LNCaP clone FGC (cell line): Measurements from ENCODE around the gene GOLGA6A.
"Not testable (repeated sequence)": the region's sequence is repeated elsewhere in the genome, so short reads cannot be mapped to it uniquely, and the experiment has no call there.

Experiments used
- DNase-seq: peaks from one replicate; pipeline ENCODE4 v3.0.0-alpha.2; 2011; ENCODE audit warnings: low read depth
- H3K4me3 ChIP-seq: 2 replicates; pipeline ENCODE4 v1.5.1; 2011; ENCODE audit warnings: mild to moderate bottlenecking, low read depth, low read length, control low read depth
- TF ChIP-seq, protein P1 (sequence below): IDR thresholded peaks from 2 replicates; pipeline ENCODE4 v1.5.1; 2012; ENCODE audit warnings: mild to moderate bottlenecking; ENCODE audit not compliant: control insufficient read depth, insufficient read depth; ENCODE audit errors: extremely low read depth

Gene GOLGA6A

DNA sequence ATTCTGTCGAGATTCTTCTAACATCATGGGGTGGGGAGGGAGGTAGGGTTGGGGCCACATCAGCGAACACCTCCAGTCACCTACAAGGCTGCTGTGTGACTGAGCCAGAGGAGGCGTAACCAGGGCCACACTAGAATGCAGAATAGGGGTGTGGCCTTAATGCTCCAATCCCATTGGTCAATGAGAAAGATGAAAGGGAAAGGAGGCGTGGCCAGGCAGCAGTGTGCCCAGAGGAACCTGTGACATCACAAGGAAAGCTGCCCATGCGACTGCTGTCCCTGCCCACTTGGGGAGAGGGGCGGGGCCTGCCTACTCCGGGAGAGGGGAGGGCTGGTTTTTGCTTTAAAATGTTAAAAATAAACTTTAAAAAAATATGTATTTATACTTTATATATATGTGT, at the start of gene GOLGA6A:
GOLGA6A (minus strand) TSS at position 101 of the 400 bp plus-strand sequence; CDS start at position 60, 41 bp downstream.
- not testable (repeated sequence) for DNase-seq, H3K4me3 ChIP-seq

- no peak for DNase-seq
- TF ChIP-seq, protein P1, sequence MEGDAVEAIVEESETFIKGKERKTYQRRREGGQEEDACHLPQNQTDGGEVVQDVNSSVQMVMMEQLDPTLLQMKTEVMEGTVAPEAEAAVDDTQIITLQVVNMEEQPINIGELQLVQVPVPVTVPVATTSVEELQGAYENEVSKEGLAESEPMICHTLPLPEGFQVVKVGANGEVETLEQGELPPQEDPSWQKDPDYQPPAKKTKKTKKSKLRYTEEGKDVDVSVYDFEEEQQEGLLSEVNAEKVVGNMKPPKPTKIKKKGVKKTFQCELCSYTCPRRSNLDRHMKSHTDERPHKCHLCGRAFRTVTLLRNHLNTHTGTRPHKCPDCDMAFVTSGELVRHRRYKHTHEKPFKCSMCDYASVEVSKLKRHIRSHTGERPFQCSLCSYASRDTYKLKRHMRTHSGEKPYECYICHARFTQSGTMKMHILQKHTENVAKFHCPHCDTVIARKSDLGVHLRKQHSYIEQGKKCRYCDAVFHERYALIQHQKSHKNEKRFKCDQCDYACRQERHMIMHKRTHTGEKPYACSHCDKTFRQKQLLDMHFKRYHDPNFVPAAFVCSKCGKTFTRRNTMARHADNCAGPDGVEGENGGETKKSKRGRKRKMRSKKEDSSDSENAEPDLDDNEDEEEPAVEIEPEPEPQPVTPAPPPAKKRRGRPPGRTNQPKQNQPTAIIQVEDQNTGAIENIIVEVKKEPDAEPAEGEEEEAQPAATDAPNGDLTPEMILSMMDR: no peak
Observed at GRCh38 chr15:74131628-74132413, 49.5 kb upstream of the GOLGA6A start.

GRCh38 chr15:74130849-74131627, 48.7 kb upstream of the GOLGA6A start:
- TF ChIP-seq, protein P1: no peak
- no peak for DNase-seq
- H3K4me3 ChIP-seq: no peak overlapping the region

More at GRCh38 chr15:74131628-74132413, 49.5 kb upstream of the GOLGA6A start:
- no peak overlapping the region for H3K4me3 ChIP-seq

DNA sequence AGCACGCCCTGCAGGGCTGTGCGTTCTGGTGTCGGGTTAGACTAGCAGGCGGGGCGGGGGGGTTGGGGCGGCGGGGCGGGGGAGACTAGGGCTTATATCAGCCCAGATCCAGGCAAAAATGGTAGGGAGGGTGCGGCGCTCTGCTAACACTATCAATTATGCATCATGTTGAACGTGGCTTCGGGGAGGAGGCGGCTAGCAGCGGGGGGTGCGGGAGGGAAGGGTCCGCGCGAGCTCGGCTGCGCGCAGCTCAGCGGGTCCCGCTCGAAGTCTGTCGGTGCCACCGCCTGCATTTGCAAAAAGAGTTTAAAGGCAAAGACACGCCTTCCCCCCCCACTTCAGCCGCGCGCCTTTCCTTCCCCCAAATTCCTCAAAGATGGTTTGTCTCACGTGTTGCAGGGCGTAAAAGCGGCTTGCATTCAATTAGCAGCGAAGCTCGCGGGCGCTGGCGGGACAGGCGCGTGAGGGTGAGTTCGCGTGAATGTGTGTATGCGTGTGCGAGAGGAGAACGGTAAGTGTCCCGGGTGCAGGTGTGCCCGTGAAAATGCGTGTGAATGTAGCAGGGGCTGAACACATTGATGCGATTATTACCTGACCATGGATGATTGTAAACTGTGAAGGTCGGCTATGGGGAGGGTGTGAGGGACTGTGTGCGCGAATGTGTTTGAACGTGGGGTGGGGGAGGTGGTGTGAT, 48.0 kb upstream of the GOLGA6A start, which contains the start of gene ISLR2:
ISLR2 (plus strand) TSS at position 432 of the 694 bp plus-strand sequence. CDS start 2,169 bp downstream, outside the sequence.
- H3K4me3 ChIP-seq: no peak within 1 kb of the TSS
- TF ChIP-seq, protein P1: no peak
- no peak for DNase-seq

- no peak overlapping the region for H3K4me3 ChIP-seq
- TF ChIP-seq, protein P1: no peak
- DNase-seq: no peak
Observed at GRCh38 chr15:74129586-74130154, 47.3 kb upstream of the GOLGA6A start.

GRCh38 chr15:74128785-74129585, 46.6 kb upstream of the GOLGA6A start:
- no peak overlapping the region for H3K4me3 ChIP-seq
- TF ChIP-seq, protein P1: no peak

More at GRCh38 chr15:74128785-74129585, 46.6 kb upstream of the GOLGA6A start:
- DNase-seq: no peak
